IPS-NIHi7 (cell line): Measurements from ENCODE around the gene POLR1H.

Source experiments
- DNase-seq: peaks from one replicate; pipeline ENCODE4 v3.0.0; 2012; ENCODE audit warnings: mixed read lengths; ENCODE audit errors: extremely low spot score

The POLR1H gene

DNA sequence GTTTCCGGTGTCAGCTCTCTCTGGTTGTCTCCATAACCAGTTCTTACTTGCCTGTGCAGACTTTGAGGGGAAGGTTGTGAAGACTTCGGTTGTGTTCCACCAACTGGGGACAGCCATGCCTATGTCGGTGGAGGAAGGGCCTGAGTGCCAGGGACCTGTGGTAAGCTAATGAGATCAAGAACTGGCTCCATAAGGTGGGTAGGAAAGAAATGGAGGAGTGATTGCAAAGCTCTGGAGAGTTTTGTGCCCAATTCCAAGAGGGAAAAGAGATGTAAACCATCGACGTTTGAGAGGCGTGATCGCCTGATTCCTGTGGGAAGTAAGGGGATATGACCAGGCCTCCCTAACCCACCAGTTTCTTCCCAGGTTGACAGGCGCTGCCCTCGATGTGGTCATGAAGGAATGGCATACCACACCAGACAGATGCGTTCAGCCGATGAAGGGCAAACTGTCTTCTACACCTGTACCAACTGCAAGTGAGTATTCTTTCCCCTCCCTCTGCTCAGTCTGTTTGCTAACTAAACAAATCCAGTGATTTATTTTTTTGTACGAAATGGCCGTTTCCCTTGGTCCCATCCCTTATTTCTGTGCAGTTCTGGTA, 893 bp downstream of the POLR1H start:
- DNase-seq = no peak

DNA sequence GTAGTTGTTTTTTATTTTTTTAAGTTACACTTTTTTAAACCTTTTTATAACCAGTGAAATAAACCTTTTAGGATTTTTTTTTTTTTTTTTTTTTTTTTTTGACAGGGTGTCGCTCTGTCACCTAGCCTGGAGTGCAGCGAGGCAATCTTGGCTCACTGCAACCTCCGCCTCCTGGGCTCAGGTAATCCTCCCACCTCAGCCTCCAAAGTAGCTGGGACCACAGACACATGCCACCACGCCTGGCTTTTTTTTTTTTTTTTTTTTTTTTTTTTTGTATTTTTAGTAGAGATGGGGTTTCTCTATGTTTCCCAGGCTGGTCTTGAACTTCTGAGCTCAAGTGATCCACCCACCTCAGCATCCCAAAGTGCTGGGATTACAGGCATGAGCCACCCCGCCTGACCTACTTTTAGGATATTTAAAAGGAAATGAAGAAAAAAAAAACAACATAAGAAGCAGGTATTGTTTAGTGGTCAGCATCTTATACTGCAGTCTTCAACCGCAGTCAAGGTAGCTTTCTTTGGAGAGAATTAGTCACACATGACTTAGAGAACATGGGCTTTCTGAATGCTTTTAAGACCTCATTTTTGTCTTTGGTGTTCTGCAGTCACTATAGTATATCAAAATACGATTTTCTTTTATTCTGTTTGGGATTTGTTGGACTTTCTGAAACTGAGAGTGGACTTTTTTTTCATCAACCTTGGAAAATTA, 1.6 kb downstream of the POLR1H start:
- DNase-seq = no peak

DNA sequence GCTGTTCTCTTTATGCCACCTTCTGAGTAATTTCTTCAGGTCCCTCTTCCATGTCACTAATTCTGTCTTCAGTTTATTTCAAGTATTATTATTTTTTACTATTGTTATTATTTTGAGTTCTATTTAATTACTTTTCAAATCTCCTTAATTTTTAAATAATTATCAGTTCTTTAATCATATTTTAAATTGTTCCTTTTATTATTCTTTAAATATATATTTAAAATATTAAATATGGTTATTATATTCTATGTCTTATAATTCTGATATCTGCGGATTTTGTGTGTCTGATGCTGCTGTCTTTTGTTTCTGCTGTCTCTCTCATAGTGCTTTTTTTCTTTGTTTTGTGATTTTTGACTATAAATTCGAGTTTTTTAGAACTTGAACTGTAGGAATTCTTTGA, 2.2 kb downstream of the POLR1H start:
- DNase-seq = no peak

DNA sequence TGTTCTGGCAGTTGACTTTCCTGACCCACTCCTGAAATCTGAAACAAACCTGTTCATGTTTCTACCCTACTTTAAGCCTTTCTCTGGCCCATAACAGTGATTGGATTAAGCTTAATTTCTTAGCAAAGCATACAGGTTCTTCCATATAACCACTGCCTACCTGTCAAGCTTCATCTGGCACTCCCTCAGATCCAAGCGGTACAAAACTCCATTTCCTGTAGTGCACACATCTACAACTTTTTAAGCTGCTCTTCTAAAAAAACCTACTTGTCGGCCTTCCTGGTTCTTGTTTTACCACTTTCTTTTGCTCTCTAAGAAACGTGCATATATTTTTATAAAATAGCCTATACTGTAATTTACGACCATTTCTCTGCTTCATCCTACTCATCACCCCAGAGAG, 5.0 kb downstream of the POLR1H start:
- no peak for DNase-seq

DNA sequence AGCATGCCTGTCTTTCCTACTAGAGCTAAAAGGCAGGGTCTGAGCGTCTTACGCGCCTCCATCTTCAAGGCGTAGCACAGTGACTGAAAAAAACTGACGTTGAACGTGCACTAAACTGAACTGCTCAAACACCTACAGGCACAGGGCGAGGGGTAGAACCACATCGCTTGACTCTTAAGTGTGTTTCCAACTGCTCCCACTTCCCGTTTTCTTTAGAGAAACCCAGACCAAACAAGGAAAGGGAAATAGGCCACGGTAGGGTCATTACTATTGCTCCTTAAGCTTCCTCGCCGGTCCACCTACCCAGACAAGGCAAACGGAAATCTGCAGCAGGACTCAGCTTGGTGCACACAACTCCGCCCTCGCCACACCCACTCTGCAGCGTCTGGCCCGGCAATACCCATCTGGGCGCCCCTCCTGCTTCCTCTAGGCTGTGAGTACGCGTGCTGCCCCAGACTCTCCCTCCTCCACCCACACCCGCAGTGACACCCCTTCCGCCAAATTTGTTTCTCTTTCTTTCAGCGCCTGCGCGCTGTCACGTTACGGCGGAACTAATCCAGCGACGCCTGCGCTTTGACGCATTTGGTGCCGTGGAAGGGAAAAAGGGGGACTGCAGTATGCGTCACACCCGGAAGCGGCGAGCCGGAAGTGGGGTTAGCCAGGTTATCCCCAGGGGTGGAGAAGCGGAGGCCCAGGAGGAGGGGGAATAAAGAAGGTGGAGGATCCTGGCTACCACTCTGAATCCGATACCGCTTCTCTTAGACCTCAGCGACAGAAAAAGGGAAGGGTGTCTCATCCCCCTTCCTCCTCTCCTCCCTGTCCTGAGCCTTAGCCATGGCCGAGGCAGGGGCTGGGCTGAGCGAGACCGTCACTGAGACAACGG, 5.8 kb downstream of the POLR1H start, which contains the start of gene PPP1R11:
PPP1R11 (plus strand) TSS at position 622 of the 883 bp plus-strand sequence; CDS start at position 835, 213 bp downstream.
- DNase-seq = peak; percentile 95

DNA sequence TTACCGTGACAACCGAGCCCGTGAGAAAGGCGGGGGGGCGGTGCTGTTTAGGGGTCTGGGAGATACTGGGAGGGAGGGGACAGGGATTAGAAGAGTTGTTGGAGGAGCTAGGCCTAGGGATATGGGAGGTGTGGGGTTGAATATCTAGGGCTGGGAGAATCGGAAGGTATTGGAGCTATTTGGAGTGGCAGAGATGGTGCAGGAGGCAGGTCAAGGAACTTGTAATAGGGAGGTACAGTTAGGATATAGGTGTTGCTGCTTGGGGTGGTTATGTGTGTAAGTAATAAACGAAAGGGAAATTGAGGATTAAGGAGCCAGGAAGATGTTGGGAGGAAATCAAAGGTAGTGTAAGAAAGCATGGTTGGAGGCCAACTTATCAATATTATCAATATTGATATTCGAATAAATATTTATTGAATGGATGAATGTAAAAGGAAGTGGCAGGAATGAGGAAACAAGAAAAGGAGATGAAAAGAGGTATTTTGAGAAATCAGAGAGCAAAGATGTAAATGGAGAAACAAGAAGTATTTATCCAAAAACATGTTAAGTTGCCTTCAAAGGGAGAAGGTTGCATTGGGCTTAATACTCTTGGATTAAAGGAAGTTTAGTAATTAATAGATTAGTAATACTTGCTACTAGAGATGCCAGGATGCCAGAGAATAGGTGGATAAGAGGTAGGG, 6.5 kb downstream of the POLR1H start:
- DNase-seq = peak; percentile 70

DNA sequence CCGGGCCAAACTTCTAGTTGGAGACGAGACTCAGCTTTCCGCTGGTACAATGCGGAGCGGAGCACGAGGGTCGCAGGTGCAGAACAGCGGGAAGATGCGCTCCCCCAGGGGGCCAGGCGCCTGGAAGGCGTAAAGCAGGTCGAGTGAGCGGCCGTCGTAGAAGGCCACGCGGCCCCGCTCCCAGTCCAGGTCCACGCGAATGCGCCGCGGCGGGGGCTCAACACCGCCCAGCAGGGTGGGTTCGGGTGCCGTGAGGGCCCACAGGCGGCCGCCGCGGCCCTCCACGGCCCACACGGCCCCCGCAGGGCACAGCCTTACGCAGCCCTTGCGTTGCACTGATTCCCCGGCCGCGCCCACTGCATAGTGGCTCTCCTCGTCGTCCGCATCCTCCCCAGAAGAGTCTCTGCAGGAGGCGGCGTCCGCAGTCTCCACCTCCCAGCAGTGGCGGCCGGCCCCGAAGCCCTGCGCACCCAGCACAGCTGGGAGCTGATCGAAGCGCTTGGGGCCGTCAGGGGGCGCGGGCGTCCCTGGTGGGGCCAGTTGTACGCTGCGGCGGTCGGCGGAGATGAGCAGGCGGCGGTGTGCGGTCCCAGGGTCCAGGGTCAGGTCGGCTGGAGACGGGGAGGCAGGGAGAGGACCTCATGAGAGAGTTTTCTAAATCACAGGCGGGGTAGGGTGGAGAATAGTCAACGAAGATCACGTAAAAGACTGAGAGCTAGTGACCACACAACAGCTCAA, 10.2 kb downstream of the POLR1H start:
- peak; percentile 46 for DNase-seq

DNA sequence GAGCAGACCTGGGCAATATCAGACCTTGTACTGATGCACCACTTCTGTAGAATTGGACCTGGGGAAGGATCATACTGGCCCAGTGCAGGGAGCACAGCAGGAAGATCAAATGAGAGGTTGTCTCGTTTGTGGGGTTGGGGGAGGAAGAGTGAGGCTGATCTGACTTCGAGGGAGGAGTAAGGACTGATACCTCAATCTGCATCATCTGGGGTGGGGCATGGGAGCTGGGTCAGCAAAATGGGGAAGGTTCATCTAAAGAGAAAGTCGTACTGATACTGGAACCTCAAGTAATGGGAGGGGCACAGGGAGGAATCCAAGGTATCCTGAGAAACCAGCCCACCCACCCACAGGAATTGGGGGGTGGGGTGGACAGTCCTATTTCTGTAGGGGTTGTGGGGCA, 10.8 kb downstream of the POLR1H start:
- DNase-seq = no peak

DNA sequence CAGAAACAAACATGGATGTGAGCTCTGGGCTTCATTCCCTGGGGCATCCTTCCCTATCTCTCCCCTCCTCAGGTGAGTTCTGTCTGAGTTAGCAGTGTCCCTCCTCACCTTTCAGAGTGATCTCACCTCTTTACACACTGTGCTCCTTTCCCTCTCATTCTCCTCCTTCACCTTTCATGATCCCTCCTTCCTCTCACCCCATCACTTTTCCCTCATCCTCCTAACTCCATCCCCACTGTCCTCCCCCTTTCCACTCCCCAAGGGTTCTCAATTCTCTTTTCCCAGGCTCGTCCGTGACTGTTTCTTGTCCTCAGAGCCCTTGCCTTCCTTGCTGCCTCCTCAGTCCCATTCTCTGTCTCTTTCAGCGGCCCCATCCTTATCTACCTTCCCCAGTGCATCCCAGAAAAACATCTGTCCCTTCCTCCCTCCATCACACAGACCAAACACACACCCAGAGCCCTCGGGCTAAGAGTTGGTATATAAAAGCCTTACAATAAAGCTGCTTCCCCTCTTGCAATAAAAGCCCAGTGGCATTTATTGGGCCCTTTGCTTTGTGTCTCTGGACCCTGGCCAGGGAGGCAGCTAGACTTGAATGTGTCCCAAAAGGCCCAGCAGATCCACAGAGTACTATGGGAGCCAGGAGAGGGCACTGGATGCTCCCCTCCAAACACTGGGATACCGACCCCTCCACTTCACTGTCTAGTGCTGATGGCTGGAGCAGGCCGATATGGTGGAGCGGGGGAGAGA, 12.6 kb downstream of the POLR1H start:
- DNase-seq = no peak

DNA sequence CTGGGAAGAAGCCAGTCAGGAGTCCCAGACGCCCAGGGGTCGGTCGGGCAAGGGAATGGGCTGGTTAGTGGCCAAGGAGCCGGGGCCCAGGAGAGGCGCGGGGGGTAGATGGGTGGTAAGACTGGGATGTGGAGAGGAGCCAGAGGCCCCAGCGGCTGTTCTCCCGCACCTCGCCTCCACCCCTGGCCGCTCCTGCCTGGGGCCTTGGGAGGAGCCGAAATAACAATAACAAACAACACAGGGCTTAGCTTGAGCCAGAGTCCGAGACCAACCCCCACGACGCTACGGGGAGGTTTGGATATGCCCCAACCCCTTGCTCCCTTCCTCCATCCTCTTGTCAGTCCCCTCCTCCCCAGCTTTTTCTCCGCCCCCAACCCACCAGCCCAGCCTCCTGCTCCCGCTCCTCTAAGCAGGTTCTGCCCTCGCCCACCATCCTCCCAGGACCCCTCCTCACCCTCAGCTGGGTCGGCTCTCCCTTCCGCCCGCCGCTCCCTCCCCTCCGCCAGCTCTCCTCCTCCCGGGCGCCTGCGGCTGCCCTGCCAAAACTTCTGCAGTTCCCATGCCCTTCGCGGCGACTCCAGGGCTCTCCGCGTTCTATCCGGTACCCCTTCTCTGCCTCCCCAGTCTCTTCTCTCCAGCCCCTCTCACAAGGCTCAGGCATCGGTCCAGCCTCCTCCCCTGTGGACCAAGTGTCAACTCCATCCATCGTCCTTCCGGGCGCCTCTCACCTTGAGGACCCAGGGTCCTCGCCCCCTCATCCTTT, 13.4 kb downstream of the POLR1H start:
- peak; percentile 65 for DNase-seq

DNA sequence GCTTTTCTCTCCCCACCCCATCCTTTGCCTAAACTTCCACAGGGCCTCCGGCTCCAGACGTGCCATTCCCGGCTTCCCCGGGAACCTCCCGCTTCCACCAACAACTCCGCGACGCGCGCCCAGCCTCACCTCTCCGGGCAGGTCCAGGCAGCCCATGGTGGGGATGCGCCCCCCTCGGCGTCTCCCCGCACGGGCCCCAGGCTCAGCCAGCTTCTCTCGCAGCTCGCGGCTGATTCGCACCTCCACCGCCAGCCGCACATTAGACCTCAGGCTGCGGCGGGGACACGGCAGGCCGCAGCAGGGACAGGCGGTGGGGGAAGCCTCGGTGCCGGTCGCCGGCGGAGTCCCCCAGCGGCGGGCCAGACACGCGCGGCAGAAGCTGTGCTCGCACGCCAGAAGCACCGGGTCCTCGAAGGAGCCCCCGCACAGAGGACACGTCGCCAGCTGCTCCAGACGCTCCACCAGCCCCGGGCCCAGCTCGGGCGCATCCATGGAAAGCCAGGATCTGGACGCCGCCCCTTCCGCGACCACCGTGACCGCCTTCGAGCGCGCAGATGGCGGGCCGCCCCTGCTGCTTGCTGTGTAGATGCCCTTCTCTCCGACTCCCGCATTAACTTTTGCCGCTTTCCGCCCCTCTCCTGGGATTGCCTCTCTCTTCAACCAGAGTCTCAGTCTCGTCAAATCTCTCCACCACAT, 14.2 kb downstream of the POLR1H start, which contains the start of gene RNF39:
RNF39 (minus strand) TSS at position 676 of the 696 bp plus-strand sequence; CDS start at position 492, 184 bp downstream.
- DNase-seq = peak; percentile 16

DNA sequence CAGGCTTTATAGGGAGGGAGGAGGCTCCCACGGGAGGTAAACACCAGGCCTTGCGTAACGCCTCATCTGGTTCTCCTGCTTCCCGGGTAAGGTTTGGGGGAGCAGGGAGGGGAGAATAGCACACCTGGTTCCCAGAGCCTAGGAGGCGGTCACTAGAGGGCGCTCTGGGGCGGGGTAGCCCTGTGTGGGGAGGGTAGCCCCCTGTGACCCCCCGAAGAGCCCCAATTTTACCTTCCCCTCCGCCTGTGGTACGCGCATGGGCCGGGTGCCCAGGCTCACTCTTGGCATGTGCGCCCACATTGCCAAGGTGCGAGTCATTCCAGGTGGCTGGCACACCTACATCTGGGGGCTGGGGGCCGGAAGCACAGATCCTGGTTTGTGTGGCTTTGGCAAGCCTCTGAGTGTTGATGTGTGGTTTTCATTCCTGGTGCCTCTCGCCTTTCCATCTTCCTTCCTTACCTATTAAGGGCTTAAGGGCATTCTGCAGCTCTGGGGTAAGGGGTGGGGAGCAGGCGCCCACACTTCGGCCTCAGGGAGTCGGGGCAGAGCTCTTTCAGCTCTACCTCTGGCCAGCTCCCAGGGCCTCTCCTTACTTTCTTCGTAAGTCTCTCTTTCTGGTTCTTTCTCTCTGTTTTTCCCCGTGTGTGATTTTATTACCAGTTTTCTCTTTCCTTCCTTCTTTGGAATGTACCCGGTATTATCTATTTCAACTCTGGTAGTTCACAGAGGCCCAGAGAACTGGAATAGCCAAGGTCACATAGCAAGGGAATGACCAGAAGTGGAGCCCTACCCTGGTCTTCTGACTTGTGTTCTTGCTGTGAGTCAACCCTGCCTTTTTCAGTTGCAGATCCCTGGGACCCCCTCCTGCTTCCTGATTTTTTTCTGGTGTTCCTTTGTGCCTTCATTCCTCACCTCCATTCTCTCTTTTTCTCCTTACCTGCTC, 15.0 kb downstream of the POLR1H start:
- peak; percentile 71 for DNase-seq

DNA sequence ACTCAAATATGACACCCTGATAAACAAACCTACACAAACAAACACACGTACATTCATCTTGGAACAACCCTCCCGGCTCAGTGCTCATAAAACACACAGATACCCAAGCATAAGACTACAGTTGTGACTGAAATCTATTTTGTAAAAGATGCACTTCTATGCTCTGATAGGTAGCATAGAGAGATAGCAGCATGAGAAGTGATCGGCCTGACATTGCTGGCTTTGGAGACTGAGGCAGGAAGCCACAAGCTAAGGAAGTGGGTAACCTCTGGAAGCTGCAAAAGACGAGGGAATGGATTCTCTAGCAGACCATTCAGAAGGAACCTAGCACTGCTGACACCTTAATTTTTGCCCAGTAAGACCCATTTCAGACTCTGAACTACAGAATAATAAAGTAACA, 16.2 kb downstream of the POLR1H start:
- no peak for DNase-seq

DNA sequence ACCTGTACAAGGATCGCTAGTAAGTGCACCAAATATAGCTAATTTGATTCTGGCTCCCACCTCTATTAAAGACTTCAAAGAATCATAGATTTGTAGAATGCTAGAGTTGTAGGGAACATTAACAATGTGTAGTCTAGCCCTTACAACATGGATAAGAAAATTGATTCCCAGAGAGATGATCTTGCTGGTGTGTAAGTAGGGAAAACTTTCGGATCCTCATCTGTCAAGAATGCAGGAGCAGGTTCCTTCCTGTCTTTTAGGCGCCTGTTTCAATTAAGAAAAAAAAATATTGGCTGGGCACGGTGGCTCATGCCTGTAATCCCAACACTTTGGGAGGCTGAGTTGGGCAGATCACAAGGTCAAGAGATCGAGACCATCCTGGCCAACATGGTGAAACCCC, 26.8 kb downstream of the POLR1H start:
- DNase-seq = no peak

DNA sequence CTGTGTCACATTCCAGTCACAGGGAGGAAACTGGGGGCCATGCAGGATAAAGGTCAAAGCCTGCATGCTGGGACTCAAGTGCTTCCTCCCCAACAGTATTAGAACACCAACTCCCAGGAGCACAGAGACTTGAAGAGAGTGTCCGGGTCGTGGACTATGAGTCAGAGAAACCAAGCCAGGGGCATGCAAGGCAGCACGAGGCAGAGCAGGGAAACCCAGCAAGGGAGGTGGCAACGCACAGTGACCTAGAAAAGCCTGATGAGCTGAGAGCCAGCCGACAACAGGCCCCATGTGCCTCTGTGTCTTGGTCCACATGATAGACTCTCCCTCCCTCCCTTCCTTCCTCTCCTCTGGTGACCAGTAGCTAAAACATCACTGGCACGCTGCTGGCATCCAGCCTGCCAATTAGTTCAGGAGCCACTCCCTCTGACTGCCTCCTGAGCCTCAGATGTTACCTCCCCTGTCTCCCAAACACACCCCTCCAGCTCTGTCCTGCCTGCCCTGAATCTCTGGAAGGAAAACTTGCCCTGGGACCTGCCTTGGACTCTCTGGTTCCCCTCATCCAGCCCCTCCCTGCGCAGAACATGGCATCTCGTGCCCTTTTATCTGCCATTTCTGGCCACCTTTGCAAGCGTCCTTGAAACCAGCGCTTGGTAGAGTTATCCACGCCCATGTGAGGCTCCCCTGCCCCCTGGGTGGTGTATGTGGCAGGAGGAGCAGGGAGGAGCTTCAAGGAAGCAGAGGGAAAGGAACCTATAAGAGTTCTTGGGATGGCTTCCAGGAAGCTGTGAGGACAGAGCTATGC, 30.7 kb downstream of the POLR1H start:
- no peak for DNase-seq

DNA sequence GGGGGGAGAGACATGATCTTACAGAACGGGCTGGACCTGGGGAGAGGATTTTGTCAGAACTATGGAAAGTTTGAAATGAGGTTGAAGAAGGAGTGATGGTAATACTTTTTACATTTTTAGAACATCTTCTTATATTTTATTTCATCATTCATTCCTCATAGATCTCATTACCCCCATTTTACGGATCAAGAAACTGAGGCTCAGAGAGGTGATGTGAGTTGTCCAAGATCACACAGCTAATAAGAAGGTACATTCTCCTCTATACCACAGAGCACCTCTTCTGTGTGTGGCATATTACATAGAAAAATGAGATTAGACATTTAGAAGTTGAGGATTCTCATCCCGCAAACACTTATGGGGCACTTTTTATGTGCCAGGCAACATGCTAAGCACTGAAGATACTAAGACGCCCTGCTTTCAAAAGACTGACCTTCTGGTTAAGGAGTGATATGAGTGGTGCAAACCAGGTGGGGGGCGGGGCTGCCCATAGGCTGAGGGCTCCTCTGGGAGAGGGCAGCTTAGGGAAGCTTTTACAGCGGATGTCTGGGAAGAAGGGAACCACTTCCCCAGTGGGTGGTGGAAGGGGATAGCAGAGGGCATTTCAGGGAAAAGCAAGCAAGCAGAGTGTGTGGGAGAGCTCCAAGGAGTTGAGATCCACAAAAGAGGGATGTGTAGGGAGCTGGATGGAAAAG, 31.9 kb downstream of the POLR1H start:
- DNase-seq = no peak
